HG03575 (cell line): Measurements from ENCODE around the gene KLHL33.

Source experiments
- ATAC-seq: cut with Tn5 transposase; IDR thresholded peaks from one replicate; pipeline ENCODE4 v1.9.1; 2021; ENCODE audit not compliant: unreplicated experiment, insufficient number of reproducible peaks, low FRiP score; ENCODE audit errors: extremely low read depth

Gene KLHL33

DNA sequence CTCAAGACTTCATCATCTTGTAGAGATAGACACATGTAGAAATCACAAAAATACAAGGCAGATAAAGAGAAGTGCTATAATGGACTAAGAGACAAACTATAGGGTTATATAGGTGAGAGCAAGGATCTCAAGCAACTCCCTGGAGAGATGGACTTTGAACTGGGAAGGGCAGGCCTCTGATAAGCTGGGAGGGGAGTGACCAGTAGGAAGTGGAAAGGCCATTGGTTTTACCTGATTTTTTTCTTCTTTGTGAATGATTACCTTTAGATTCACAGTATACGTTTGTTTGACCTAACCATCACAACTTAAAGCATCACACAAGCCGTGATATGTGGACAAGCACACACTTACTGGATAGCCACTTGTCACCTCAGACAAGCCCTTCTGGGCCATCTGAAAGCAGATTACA, 17.5 kb downstream of the KLHL33 start:
- ATAC-seq: no peak

DNA sequence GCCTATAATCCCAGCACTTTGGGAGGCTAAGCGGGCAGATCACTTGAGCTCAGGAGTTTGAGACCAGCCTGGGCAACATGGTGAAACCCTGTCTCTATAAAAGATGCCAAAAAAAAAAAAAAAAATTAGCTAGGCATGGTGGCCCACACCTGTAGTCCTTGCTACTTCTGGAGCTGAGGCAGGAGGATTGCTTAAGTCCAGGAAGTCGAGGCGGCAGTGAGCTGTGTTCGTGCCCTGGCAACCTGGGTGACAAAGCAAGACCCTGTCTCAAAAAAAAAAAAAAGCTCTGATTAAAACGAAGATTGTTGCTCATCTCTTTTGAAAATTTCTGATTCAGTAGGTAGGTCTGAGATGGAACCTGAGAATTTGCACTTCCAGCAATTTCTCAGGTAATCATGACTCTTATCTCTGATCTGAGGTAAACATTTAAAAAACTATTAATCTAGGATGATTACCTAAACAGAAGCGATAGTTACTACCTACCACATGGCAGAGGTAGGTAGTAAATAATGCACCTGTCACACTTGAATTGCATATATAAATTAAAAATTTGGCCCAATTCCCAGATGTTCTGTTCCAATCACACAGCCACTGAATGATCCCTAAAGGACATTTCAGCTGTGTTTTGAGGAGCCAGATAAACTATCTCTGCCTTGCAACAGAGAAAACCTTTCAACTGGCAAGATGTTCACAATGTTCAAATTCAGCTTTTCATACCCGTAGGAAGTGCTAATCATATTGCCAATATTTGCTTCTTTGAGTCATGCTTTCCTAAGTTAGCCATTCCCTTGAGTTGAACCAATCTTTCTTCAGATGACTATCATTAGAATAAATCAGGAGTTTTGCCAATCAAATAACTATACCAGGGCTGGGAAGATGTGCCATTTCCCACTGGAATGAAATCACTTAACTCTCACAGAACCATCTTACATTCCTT, 18.4 kb downstream of the KLHL33 start:
- ATAC-seq: no peak

DNA sequence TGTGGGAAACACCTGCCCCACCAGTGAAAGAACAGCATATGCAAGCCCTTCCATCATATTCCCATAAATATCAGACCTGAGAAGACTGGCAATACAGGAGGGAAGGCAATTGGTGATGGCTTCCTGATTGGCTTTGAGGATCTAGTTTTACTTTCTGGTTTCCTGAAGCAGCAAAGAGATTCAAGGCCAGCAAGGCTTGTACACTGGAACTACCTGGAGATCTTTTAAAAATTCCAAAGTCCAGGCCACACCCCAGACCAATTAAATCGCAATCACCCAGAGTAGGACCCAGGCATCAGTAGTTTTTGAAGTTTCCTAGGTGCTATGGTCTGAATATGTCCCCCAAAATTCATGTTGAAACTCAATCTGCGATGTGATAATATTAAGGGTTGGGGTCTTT, 19.7 kb downstream of the KLHL33 start:
- ATAC-seq: no peak

DNA sequence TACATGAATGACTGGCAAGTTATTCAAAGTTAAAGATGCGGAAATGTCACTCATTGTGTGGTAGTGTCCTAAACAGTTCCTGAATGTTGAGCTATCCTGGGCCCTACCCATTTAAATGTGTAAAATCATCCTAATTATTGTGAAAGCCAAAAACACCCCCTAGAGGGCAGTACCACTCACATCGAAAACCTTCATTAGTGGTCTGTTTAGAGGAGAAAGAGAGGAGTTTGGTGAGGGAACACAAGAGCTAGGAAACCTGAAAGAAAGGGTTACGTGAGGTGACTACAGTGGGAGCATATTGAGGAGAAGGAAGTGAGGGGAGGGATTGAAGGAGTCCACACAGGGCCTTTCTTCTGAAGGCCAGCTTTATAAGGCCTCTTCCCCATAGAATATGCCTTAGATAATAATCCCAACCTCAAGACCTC, 20.2 kb downstream of the KLHL33 start:
- peak; percentile 31 for ATAC-seq

DNA sequence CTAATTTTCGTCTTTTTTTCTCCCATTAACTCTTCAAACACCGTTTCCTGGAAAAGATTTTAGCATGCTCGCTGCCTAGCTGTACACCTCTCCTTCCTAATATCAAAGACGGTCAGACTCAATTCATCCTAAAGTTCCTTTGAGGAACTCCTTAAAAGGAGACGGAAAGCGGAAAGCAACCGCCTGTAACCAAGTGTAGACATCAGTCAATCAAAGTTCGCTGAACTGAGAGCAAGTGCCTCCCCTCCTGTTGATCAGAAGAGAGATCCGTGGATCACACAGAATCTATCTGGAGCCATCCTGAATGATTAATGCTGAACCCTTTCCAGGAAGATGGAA, 22.3 kb downstream of the KLHL33 start:
- no peak for ATAC-seq

DNA sequence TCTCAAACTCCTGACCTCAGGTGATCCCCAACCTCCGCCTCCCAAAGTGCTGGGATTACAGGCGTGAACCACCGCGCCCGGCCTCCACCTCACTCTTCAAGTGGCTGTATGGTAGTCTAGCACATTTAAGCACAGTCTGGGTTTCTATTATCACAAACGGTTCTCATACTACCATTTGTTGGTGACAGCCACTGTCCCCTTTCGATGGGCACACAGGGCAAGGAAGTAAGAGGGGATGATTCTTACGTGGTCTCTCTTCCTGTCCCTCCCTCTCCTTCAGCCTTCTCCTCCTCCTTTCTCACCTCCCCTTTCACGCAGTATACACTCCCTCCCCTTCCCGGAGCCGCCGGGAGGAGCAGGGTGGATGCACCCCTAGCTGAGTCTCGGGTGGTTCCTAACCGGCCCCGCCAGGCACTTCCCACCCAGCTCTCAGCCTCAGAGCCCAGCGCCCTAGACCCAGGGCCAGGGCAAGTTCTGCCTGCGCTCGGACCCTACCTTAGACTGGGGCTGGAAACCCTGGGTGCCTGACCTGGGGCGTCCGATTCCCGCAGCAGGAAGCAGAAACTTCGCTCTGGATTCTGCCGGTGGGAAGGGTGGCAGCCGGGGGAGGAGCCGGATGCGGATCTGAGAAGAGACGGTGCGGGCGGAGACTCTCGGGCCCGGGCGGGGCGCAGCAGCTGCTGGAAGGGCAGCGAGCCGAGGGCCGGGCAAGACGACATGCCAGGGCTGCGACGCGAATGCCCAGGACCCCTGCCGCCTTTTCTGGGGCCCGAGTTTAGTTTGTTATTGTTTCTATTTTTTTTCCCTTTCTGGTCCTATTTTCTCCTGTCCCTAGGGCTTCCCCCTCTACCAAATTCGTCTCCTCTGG, 22.9 kb downstream of the KLHL33 start, which contains the start of gene TEP1:
TEP1 (minus strand) TSS at position 626 of the 868 bp plus-strand sequence. CDS start 5,062 bp downstream, outside the sequence.
- ATAC-seq: no peak

DNA sequence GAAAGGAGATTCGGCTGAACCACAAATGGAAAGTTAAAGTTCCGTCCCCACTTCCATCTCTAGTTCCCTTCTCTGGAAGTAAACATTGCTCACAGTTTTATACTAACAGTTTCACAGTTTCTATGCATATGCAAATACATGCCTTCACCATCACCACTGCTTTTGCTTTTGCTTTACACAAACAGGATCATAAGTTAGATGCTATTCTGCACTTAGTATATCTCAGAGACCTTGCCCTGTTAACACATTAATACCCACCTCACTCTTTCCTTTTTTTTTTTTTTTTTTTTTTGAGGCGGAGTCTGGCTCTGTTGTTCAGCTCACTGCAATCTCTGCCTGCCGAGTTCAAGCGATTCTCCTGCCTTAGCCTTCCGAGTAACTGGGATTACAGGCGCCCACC, 23.6 kb downstream of the KLHL33 start:
- no peak for ATAC-seq

DNA sequence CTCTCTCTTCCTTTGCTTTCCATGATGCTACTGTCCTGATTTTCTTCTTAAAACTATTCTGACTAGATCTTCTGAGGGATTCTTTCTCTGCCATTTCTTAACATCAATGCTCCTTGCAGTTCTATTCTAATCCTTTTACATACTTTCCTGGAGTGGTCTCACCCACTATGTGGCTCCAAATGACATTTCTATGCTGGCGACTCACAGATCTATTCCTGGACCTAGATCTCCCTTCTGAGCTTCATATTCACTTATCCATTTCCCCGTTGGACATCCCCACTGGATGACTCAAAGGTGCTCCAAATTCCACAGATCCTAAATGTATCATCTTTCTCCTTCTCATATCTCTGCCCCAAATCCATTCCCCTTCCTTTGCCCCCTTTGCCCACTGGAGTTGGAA, 26.7 kb downstream of the KLHL33 start:
- no peak for ATAC-seq

DNA sequence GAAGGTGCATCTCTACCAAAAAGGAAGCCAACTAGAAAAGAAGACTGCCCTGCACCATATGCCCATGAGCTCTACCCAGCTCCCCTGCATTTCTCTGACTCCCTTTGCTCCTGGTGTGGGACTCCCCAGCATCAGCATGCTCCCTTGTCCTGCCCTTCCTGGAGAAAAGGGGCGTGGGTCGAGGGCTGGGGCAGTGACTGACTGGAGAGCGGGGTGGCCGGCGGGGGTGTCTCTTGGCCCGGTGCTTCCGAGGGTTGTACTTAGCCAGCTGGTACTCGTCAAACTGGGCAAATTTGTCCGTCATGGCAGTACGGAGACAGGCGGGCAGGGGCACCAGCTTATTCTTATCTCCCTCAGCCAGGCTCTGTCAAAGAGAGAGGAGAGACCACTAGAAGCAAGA, 32.4 kb downstream of the KLHL33 start:
- ATAC-seq: no peak

DNA sequence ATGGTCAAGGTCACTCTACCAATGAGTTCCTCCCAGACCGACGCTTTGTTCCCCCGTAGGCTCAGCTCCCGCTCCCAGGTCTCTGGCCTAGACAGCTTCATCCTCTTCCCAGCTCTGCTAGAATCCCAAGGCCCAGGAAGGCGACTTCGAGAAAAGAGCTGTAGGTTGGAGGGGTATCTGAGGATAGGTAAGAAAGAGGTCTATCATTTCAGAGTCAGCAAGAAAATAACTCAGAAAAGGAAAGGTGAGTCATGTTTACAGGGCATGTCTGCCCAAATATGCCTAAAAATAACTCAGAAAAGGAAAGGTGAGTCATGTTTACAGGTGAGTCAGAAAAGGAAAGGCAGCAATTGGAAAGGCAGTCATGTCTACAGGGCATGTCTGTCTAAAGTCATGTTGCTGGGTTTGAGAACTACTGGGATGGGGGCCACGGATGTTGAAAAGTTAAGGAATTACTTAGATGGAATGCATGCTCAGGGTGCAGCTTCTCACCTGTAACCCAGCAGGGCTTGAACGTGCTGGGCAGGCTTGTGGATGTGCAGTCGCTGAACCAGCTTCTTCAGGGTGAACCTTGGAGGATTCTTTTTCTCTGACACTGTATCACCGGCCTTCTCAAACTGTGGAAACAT, 34.9 kb downstream of the KLHL33 start:
- no peak for ATAC-seq

DNA sequence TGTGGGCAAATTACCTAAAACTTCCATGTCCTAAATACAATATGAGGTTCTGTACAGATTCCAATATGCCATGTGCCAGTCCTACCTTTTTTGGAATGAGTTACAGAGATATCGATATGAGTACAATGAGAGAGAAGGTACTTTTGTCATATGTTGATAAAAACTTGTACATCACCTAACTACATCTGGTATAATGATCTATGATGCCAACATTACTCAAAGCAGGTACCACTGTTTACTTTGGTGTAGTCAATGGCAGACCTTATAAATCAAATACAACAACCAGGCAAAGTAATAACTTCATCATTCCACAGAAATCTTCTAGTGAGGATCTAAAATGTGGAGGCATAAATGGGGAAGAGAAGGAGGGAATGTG, 35.4 kb downstream of the KLHL33 start:
- no peak for ATAC-seq

DNA sequence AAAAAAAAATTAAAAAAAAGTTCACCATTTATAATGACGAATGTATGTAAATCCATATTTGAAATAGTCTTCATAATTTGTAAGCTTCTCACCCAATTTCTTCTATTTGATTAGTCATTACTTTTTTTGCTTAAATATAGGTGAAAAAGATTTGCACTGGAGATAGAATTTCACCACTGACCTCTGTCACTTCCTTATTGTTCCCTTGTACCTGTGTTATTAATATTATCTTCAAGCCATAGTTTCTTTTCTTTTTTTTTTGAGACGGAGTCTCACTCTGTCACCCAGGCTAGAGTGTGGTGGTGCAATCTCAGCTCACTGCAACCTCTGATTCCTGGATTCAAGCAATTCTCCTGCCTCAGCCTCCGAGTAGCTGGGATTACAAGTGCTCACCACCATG, 38.5 kb downstream of the KLHL33 start:
- ATAC-seq: no peak

DNA sequence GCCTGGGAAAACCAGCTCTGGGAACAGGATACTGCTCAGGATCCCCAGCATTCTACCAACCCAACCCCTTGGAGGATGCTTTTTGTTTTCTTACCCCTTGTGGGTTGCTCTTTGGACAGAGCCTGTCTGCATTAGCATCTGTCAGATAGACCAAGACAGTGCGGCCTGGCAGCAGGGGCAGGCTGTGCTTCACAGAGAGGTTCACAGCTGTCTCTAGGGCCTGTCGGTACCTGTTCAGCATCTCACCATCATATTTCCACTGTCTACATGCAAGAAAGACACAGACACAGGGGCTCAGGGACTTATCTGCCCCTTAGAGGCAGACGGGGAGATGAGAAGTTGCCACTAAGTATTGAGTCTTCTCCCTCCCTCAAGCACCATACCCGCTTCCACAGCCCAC, 44.5 kb downstream of the KLHL33 start:
- ATAC-seq: no peak

DNA sequence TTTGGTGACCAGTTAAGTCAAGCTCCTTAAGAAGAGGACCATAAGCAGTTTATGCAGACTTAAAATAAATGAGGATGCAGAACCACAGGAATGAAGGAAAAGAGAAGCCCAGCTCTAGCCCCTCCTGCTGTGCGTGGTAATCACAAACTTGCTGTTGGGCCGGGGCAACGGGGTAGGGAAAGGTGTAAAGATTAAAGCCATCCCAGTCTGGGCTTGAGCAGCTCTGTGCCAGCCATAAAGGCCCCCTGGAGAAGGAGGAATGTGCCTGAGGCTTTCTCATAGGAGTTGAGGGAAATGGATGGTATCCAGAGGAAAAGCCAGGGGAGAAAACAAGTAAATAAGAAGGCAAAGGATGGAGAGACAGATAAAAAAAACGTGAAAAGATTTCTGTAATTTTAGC, 47.8 kb downstream of the KLHL33 start:
- ATAC-seq: no peak

DNA sequence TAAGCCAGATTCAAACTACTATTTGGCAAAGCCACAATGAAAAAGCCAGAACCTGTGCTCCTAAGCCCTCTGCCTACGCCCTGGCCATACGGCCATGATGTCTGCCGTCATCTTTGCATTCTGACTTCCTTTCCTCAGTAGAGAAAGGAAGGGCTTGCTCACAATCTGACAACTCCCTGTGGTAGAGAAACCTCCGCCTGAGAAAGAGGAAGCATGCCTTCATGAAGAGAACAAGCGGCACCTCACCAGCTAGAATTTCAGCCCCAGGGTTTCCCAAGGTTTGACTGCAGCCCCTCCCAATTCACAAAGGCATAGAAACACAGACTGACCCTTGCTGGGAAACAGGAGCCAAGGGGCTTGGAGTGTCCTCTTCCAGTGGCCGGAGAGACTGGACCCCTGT, 48.4 kb downstream of the KLHL33 start:
- no peak for ATAC-seq

DNA sequence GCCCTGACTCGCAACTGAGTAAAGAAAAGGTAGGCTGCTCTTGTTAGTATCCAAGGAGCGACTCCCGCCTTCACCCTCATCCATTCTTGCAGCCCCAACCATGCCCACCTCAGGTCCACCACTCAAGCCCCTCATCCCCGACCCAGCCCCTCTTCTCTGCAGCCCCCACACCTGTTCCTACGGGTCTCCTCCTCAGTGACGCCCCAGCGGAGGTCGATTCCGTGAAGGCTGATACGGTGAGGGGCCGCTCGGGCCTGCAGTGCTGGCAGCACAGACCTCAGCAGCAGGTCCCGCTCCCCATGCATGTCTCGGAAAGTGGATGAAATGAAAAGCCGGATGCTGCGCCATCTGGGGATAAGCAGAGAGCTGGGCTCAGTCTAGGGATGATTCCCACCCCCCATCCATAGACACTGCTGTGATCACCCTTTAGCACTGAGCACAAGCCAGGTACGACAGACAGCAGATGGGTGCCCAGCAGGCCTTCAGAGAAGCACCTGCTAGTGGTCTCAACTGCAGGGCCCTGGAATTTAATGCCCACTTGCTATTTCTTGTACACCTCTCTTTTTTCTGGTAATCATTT, 49.6 kb downstream of the KLHL33 start:
- no peak for ATAC-seq

DNA sequence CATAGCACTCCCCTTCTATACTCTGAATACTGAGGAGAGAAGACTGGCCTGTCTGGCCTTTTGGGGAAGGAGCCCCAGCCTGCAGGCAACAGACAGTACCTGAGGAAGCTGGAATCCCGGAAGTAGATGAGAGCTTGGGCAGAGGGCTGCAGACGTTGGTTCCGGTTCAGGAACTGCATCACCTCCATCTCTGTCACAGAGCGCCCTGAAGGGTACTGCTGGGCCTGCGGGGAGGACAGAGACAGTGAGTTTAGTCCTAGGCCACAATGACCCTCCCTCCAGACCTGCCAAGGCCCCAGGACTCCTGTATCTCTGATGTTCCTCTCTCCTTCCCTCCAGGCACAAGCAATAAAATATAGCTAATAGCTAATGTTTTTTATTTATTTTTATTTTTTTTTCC, 51.1 kb downstream of the KLHL33 start:
- no peak for ATAC-seq

DNA sequence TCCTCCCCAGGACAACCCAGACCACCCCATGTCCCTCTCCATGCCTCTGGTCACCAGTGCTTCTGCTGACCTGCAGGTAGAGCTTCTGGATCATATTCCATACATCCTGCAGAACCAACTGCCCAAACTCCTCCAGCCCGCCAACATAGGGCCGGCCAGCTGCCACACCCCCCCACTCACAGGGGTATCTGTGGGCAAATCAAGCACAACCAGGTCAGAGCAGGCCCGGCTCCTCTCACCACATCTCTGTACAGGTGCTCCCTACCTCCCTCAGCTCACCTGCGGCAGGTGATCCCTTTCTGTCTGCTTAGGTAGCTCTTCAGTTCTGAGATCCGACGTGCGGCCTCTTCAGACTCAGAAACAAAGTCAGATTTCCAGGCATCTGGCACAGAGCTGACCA, 51.6 kb downstream of the KLHL33 start:
- ATAC-seq: no peak

DNA sequence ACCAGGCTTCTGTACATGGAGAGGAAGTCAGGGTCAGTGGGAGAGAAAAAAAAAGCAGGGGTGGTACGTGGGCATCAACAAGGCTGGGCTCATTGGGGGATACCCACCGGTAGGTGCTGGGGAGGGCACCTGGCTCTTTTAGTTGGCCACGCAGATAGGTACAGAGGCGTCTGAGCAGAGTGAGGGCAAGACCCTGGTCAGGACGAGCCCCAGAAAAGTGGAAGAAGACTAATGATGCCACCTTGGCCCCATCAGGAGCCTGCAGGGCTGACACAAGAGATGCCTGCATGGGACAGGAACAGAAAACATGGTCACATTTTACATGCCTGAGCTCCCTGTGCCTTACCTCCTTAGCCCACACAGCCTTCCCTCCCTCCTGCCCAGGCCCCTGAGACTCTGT, 52.3 kb downstream of the KLHL33 start:
- no peak for ATAC-seq
